WTC11 (cell line): ENCODE measurements around the gene FKBP10. TPM values are rescaled to one million over a fixed set of nuclear protein-coding genes. Genes with fewer than 3 reads are reported as not detected.

Source experiments
- ATAC-seq: fragments of 200-7000 bp; cut with Tn5 transposase; 2 replicates; pipeline ENCODE4 v1.10.0; 2021; ENCODE audit warnings: mild to moderate bottlenecking, moderate library complexity
- CTCF ChIA-PET: fragments of 300-600 bp; sonication (Branson Sonifier 250); formaldehyde crosslinking; loops from one replicate; lab custom pipeline; 2021; ENCODE audit warnings: antibody characterized with exemption; lab: Charles Lee
- POLR2A ChIA-PET: fragments of 350-600 bp; sonication (Branson Sonifier 250); formaldehyde crosslinking; loops from one replicate; lab custom pipeline; 2021; ENCODE audit warnings: antibody characterized with exemption; lab: Charles Lee
- DNase-seq: peaks from one replicate; pipeline ENCODE4 v3.0.0; 2021; ENCODE audit warnings: low spot score
- H3K27ac Mint-ChIP-seq: 2 replicates; pipeline ENCODE4 v1.8.0; 2021; ENCODE audit warnings: mixed read lengths
- H3K27me3 Mint-ChIP-seq: 2 replicates; pipeline ENCODE4 v1.8.0; 2021; ENCODE audit warnings: low read depth, mild to moderate bottlenecking, moderate library complexity, mixed read lengths
- H3K36me3 Mint-ChIP-seq: 2 replicates; pipeline ENCODE4 v1.8.0; 2021; ENCODE audit warnings: mixed read lengths
- H3K4me1 Mint-ChIP-seq: 2 replicates; pipeline ENCODE4 v1.8.0; 2022; ENCODE audit warnings: mixed read lengths
- H3K4me3 Mint-ChIP-seq: 2 replicates; pipeline ENCODE4 v1.8.0; 2021; ENCODE audit warnings: mild to moderate bottlenecking, moderate library complexity, mixed read lengths
- H3K9me3 Mint-ChIP-seq: 2 replicates; pipeline ENCODE4 v1.8.0; 2021; ENCODE audit warnings: mixed read lengths
- ATF2 ChIP-seq: sonication (generic); formaldehyde crosslinking; IDR thresholded peaks from 2 replicates; pipeline ENCODE4 v1.8.1; 2022; ENCODE audit warnings: low read depth, missing genetic modification reagents, borderline replicate concordance
- CREB1 ChIP-seq: sonication (generic); formaldehyde crosslinking; IDR thresholded peaks from 2 replicates; pipeline ENCODE4 v1.8.0; 2023; ENCODE audit warnings: mild to moderate bottlenecking, missing genetic modification reagents
- ESRRA ChIP-seq: sonication (generic); formaldehyde crosslinking; IDR thresholded peaks from 2 replicates; pipeline ENCODE4 v1.8.1; 2022; ENCODE audit warnings: mild to moderate bottlenecking, missing genetic modification reagents, borderline replicate concordance
- FOXK1 ChIP-seq: sonication (generic); formaldehyde crosslinking; IDR thresholded peaks from 2 replicates; pipeline ENCODE4 v1.8.0; 2022; ENCODE audit warnings: mild to moderate bottlenecking, moderate library complexity, missing genetic modification reagents
- HMGXB4 ChIP-seq: sonication (generic); formaldehyde crosslinking; IDR thresholded peaks from 2 replicates; pipeline ENCODE4 v1.8.1; 2023; ENCODE audit warnings: mild to moderate bottlenecking, moderate library complexity, missing genetic modification reagents
- KAT7 ChIP-seq: sonication (generic); formaldehyde crosslinking; IDR thresholded peaks from 2 replicates; pipeline ENCODE4 v1.8.1; 2023; ENCODE audit warnings: missing genetic modification reagents, mild to moderate bottlenecking, borderline replicate concordance
- MLX ChIP-seq: sonication (generic); formaldehyde crosslinking; IDR thresholded peaks from 2 replicates; pipeline ENCODE4 v1.8.1; 2023; ENCODE audit warnings: mild to moderate bottlenecking, missing genetic modification reagents, moderate library complexity
- USF1 ChIP-seq: sonication (generic); formaldehyde crosslinking; IDR thresholded peaks from 2 replicates; pipeline ENCODE4 v1.8.0; 2022; ENCODE audit warnings: mild to moderate bottlenecking, missing genetic modification reagents
- ZMAT4 ChIP-seq: fragments of 250-450 bp; sonication (Bioruptor Pico); IDR thresholded peaks from 2 replicates; pipeline ENCODE4 v1.9.0; 2021; ENCODE audit warnings: mild to moderate bottlenecking
- ZNF281 ChIP-seq: sonication (generic); formaldehyde crosslinking; IDR thresholded peaks from 2 replicates; pipeline ENCODE4 v1.8.0; 2023; ENCODE audit warnings: mild to moderate bottlenecking, missing genetic modification reagents
- ZNF416 ChIP-seq: fragments of 250-450 bp; sonication (Bioruptor Pico); IDR thresholded peaks from 2 replicates; pipeline ENCODE4 v1.9.0; 2021; ENCODE audit warnings: mild to moderate bottlenecking, inconsistent platforms
- ZNF423 ChIP-seq: fragments of 250-450 bp; sonication (Bioruptor Pico); IDR thresholded peaks from 2 replicates; pipeline ENCODE4 v2.1.2; 2022; ENCODE audit warnings: mild to moderate bottlenecking, moderate library complexity
- ZNF512 ChIP-seq: sonication (generic); formaldehyde crosslinking; IDR thresholded peaks from 2 replicates; pipeline ENCODE4 v1.8.1; 2022; ENCODE audit warnings: missing genetic modification reagents, borderline replicate concordance
- ZNF671 ChIP-seq: fragments of 250-450 bp; sonication (Bioruptor Pico); IDR thresholded peaks from 2 replicates; pipeline ENCODE4 v1.8.0; 2021; ENCODE audit warnings: mild to moderate bottlenecking
- total RNA-seq: library from RNA; stranded (reverse); gene quantifications from 3 replicates; pipeline ENCODE4 v1.2.3, GENCODE V29; 2021

FKBP10 gene
- total RNA-seq, 1 experiment from 2014 or later, result 243 TPM

GRCh38 chr17:41801374-41802271, 11.2 kb upstream of the FKBP10 start (continued):
- TF ChIP-seq FOXK1 (CRISPR knock-in tag), result no peak

GRCh38 chr17:41803049-41804020, 9.5 kb upstream of the FKBP10 start:
- ChIA-PET POLR2A (interaction anchor here (0.6 kb wide), 1 partner anchor 70 kb away, joined by 5 read pairs; no protein-coding TSS in a partner anchor), CTCF (interaction anchor here (3.1 to 3.5 kb wide), 2 partner anchors 9 to 66 kb away, joined by 27 to 46 read pairs; partner anchors contain the start of genes FKBP10 and P3H4)
- Mint-ChIP-seq H3K27me3 (no peaks in the 10 kb centered on the region), H3K36me3 (peaks cover 18% of the 10 kb centered on the region), H3K4me1 (peaks cover 26% of the 10 kb centered on the region), H3K4me3 (no peak overlapping the region), H3K9me3 (no peaks in the 10 kb centered on the region), H3K27ac (no peak overlapping the region; the same call in 1 of the 2 replicates)
- TF ChIP-seq ZNF423 (CRISPR knock-in tag) (no peak), HMGXB4 (CRISPR knock-in tag) (no peak), ZNF416 (CRISPR knock-in tag) (no peak), ATF2 (no peak), USF1 (CRISPR knock-in tag) (no peak), ZMAT4 (no peak), KAT7 (no peak), ZNF281 (CRISPR knock-in tag) (no peak), ZNF512 (CRISPR knock-in tag) (no peak), CREB1 (CRISPR knock-in tag) (no peak), ZNF671 (CRISPR knock-in tag) (no peak), MLX (CRISPR knock-in tag) (no peak), ESRRA (CRISPR knock-in tag) (no peak)
- DNase-seq (no peak), ATAC-seq (no peak)
